HG03039 (cell line): ENCODE measurements around the gene TOPAZ1.

Source experiments
- ATAC-seq: cut with Tn5 transposase; IDR thresholded peaks from one replicate; pipeline ENCODE4 v1.9.1; 2021; ENCODE audit warnings: mild to moderate bottlenecking, moderate library complexity; ENCODE audit not compliant: unreplicated experiment

The TOPAZ1 gene

DNA sequence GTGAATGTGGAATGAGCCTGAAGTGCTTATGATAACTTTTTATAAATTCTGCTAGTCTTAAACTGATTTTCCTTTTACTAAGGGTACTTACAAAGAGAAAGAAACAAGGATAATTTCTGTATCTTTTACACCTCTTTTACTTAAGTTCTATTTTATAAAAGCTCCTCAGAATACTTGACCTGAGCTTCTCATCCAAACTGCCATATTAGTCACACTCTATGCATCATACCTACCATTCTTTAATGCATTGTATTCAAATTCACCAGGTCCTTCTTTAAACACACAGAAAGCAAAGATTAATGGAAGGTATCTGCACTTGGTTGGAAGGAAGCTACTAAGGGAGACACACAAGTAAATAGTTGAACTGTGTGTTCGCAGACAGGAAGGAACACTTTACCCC, 1.6 kb upstream of the TOPAZ1 start:
- no peak for ATAC-seq

DNA sequence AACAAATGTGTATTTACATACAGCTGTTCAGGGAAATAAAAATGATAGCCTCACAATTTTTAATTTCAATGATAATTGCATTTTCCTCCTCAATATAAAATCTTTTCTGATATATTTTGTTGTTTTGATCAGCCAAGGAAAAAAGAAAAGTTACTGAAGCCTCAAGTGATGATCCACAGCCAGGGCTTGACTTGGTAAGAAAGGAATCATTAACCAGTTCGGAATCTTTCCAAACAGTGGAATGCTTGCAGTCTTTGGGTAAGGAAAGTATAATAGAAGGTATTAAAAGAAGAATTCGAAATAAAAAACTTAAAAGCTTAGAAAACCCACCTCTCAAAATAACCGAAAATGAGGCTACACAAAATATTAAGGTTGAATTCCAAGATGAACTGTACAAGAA, 1.0 kb downstream of the TOPAZ1 start:
- no peak for ATAC-seq

DNA sequence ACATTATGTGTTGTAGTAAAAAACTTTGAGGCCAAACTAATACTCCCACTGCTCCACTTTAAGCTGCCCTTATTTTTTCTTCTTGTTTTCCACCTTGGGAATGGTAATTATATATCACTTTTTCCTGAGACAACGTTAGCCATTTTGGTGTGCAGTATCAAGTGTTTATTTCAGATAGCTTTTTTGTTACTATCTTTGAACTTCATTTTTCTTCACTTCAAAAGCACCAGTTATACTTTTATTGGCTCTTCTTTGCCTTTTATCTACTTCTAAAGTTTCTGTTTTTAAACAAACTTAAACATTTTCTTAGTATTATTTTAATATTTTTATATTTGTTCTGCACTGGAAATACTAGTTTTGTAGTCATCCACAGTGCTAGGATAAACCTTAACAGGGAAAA, 6.5 kb downstream of the TOPAZ1 start:
- ATAC-seq: no peak

DNA sequence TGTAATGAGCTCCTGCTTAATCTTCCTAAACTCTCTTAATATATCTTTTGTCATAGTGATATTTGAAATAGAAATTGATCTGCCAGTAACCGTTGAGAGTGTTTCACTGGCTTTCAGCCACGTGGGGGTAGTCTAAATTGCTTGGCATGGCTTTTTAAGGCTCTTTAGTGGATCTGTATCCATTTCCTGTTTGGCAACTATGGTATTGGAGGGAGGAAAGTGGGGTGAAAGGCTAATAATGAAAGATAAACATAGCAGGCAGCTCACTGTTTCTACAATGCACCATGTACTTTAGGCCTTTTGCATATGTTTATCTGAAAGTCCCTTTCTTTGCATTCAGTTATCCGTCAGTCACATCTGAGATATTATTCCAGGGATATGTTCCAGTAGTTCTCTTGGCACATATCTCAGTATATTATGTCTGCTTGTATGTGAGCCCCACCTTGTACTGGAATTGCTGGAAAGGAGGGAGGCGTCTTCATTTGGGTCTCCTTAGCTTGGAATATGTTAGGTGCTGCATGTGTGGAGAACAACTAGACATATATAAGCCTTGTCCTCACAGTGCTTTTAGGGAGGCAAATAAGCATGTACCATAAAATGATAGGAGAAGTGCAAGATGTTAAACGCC, 10.8 kb downstream of the TOPAZ1 start:
- no peak for ATAC-seq

DNA sequence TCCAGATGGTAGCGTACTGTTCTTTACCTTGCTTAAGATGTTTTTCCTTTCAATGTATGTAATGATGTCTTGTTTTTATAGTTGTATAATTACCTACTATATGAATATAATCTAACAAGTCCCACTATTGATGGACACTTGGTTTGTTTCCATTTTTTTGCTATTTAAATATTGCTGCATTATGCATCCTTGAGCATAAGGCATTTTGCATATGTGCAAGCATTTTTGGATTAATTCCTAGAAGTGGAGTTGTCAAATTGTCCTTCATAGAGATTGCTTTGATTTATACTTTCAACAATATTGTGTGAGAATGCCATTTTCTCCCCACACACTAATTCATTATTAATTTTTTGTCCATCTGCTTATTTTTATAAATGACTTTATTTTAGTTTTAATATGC, 17.7 kb downstream of the TOPAZ1 start:
- ATAC-seq: no peak

DNA sequence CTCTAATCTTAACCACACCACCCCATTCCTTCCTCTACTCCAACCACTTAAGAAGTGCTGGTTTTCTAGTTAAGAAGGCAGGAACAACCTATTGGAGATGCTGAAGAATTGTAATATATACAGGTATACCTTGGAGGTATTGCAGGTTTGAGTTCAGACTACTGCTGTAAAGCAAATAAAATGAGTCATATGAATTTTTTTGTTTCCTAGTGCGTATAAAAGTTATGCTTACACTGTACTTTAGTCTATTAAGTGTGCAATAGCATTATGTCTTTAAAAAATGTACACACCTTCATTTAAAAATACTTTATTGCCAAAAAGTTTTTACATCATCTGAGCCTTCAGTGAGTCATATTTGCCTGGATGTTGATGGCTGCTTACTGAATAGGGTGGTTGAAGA, 22.5 kb downstream of the TOPAZ1 start:
- ATAC-seq: no peak

DNA sequence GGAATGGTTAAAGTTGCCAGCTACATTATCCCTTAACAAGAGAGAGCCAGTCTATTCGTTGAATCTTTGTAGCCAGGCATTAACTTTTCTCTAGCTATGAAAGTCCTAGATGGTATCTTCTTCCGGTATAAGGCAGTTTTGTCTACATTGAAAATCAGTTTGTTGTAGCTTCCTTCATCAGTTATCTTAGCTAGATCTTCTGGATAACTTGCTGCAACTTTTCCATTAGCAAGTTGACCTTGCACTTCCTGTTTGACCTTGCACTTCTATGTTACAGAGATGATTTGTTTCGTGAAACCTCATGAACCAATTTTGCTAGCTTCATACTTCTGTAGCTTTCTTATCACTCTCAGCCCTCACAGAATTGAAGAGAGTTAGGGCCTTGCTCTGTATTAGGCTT, 24.1 kb downstream of the TOPAZ1 start:
- no peak for ATAC-seq

DNA sequence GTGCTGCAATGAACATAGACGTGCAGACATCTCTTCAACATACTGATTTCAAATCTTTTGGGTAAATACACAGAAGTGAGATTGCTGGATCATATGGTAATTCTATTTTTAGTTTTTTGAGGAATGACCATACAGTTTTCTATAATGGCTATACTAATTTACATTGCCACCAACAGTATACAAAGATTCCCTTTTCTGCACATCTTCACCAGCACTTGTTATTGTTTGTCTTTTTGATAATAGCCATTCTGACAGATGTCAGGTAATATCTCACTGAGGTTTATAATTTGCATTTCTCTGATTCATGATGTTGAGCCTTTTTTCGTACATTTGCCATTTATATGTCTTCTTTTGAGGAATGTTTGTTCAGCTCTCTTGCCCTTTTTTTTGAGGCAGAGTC, 30.5 kb downstream of the TOPAZ1 start:
- ATAC-seq: no peak

DNA sequence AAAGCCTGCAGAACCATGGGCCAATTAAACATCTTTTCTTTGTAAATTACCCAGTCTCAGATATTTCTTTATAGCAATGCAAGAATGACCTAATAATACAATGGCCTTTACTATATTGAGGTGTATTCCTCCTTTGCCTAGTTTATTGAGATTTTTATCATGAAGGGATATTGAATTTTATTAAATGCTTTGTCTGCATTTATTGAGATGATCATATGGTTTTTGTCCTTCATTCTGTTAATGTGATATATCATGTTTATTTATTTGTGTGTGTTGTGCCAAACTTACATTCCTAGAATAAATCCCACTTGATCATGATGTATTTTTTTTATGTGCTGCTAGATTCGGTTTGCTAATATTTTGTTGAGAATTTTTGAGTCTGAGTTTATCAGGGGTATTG, 36.2 kb downstream of the TOPAZ1 start:
- no peak for ATAC-seq

DNA sequence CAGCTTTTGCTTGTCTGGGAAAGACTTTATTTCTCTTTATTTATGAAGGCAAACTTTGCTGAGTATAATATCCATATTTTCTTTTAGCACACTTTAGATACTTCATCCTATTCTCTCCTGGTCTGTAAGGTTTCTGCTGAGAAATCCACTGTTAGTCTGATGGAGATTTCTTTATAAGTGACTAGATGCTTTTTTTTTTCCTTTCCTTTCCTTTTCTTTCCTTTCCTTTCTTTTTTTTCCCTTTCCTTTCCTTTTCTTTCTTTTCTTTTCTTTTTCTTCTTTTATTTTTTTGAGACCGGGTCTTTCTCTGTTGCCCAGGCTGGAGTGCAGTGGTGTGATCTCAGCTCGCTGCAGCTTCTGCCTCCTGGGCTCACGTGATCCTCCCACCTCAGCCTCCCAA, 38.4 kb downstream of the TOPAZ1 start:
- ATAC-seq: no peak

DNA sequence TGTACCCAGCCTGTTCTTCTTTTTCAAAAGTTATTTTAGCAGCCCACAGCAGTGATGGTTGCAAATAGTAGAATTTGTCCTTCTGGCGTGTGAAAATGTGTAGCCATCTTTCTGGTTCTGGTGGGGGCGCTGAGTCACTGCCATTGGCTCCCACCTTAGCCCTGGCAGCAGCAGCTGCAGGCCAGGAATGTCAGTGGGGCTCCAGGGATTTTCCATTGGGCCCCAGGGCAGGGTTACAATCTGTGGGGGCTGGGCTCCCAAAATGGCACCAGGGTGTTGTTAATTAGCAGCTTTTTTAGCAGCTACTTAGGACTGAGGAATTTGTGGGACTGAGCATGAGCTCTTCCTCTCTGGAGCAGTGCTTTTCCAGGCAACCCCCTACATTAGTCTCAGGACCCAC, 38.9 kb downstream of the TOPAZ1 start:
- no peak for ATAC-seq

DNA sequence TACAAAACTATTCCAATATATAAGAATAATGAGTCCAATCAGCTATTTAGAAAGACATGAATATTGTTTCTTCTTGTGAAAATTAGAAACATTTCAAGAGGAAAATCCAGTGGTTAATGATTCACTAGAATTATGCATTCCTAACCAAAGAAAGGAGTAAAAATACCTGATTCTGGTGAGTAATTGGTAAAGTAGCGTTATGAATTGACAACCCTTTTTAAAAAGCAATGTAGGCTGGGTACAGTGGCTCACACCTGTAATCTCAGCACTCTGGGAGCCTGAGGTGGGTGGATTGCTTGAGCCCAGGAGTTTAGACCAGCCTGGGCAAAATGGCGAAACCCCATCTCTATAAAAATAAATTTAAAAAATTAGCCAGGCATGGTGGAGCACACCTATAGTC, 43.3 kb downstream of the TOPAZ1 start:
- no peak for ATAC-seq

DNA sequence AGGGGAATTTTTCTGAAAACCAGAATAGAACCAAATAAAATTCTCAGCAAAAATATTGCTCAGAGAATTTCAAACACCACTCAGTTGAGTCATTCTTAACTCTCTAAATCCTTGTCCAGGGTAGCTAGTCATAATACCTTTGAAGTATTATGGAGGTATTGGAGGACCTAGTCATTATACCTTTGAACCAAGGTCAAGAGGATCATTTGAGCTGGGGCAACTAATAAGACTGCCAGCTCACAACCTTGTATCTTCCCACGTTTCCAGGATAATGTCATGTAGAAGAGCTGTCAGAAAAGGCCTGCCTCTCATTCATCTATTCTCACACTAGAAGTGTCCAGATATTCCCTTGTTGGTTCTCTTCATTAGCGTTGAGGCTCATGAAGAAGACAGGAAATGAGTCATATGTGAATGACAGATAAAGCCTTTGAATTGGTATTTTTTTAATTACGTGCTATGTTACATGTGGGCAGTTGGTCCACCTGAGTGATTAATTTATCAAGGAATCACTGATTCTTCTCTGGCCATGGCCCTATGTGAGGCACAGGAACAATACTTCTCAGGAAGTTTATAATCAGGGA, 48.3 kb downstream of the TOPAZ1 start:
- no peak for ATAC-seq

DNA sequence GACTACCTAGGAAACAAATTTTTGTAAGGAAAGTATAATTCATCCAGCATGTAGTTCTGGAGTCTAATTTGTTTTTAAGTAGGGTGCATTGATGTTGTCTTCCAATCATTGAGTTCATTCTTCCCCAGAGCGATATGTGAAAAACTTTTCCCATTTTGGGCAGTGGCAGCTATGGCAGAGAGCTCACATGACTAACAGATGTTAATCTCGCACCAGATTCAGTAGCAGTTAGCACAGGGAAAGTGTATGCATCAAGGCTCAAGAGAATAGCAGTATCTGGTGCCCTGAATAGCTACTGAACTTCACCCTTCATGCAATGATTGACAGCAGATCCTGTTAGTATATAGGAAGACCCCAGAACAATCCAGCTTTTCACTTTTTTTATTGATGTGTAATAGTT, 50.6 kb downstream of the TOPAZ1 start:
- no peak for ATAC-seq

DNA sequence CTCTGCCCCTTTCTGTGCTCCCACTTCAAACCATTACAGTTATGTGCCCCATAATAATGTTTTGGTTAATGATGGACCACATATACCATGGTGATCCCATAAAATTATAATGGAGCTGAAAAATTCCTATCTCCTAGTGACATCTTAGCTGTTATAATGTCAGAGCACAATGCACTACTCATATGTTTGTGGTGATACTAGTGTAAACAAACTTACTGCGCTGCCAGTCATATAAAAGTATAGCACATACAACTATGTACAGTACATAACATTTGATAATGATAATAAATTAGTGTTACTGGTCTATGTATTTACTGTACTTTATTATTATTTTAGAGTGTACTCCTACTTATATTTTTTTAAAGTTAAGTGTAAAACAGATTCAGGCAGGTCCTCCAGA, 51.3 kb downstream of the TOPAZ1 start:
- ATAC-seq: no peak

DNA sequence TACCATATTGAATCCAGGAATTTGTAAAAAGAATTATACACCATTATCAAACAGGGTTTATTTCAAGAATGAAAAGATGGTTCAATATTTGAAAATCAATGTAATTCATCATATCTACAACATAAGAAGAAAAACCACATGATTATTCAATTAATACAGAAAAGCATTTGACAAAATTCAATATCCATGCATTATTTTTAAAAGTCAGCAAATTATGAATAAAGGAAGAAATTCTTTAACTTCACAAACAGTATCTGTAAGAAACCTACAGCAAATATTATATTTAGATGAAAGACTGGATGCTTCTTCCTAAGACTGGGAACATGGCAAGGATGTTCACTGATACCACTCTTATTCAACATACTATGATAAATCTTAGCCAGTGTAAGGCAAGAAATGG, 55.6 kb downstream of the TOPAZ1 start:
- no peak for ATAC-seq

DNA sequence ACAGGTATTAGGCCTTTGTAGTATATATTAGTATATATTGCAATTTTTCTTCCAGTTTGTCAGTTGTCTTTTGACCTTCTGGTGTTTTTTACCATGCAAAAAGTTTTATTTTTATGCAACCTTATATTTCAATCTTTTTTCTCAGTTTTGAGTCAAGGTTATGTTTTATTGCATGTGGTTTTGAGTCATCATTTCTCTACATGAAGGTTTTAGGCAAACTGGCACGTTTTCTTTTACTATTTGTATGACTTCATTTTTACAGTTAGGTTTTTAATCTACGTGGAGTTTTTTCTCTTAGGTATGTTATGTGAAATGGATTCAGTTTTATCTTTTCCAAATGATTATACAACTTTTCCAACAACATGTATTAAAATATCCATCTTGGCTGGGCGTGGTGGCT, 60.1 kb downstream of the TOPAZ1 start:
- no peak for ATAC-seq

DNA sequence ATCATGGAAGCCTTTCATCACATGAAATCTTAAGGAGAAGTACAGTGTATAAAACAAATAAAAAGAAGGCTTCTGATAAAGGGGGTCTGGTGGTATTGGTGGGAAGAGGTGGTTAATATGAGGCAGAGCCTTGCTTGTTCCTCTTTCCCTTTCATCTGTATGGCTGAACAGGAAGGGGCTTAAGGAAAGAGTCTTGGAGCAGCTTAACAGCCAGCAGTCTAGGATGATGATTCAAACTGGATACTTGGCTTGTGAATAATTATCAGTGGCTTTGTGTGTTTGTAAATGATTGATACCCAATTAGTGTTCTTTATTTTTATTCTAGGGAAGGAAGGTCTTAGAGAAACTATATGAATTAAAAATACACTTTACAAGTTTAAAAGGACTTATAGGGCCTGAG, 67.8 kb downstream of the TOPAZ1 start:
- ATAC-seq: no peak

DNA sequence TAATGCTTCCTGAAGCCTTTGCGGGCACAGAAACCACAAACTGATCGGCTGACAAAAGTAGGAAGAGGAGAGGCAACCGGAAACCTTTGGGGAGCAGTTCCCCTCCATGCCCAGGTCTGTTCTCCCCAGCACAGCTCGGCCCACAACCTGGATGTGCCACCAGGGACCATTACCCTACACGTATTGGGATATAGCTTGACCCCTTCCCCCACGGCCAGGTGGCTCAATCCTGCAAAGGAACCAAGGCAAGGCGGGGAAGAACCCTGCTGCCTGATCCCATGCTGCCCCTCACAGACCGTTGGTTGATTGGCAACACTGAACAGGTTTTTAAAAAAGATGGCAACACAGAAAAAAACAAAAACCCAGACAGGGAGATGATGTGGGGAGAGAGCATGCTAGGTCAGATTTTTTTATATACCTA, 77.2 kb downstream of the TOPAZ1 start:
- ATAC-seq: no peak

DNA sequence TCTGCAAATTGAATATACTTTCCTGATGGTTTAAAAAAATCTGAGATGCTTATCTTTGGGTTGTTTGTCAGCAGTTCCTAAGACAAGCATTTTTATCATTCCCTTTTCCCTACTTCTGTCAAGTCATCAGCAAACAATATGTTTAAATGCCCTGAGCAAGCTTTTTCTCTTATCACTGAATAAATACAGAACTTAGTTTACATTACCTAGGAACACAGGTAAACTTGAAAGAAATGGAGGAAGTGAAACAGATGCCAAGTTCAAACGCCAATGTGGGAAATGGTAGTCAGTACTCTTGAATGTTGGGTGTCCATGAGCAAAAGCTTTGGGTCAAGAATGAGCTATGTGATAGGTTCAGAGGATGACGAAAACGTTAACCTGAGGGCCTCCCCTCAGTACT, 79.6 kb downstream of the TOPAZ1 start:
- ATAC-seq: no peak

DNA sequence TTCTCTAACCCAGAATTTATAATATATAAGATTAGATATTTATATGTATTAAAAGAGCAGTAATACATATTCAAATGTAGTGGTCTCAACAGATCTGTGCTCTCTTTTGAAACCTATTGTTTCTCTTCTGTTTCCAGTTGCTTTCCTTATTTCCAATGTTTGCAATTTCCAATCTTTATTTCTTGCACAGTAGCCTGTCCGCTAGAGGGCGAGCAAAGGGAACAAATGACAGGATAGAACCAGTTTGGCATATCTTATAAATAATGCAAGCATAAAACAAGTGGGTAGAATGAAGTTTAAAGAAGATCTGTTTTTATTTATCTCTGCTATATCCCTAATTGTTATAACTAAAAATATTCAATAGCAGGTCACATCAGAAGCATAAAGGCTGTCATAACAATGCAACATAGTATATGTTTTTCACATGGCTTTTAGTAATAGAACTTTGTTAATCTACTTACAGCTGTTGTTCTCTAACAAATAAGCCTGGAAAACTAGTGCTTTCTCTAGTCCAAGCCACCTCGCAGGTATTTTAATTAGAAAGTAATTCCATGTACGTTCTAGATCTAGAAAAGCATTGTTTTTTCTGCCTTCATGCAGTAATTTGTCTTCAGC, 81.8 kb downstream of the TOPAZ1 start:
- ATAC-seq: no peak

DNA sequence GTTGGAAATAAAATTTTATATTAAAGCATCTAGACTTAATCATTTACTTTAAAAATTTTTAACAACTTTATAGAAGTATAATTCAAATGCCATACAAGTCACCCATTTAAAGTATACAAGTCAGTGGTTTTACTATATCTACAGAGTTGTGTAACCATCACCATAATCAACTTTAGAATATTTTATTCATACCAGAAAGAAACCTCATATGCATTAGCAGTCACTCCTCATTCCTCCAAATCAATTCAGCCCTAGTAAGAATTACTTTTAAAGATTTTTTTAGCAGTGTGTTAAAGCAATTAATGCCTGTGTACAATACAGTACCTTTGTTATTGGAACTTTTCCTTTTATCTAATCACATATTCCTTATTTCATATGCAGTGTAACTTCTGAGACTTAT, 82.9 kb downstream of the TOPAZ1 start:
- no peak for ATAC-seq

DNA sequence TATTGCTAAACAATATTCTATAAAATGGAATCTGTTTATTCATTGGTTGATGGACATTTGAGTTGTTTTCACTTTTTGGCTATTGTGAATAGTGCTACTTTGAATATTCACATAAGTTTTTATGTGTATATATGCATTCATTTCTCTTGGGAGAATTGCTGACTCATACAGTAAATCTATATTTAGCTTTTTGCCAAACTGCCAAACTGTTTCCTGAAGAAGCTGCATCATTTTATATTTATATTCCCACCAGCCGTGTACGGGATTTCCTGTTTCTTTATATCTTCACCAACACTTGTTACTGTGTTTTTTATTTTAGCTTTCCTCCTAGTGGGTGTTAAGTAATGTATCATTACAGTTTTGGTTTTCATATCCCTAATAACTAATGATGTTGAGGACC, 84.3 kb downstream of the TOPAZ1 start:
- ATAC-seq: no peak
